ENCODE data around the gene CGB1. TPM values are rescaled to one million over a fixed set of nuclear protein-coding genes. Genes with fewer than 3 reads are reported as not detected.
A peak's percentile ranks its signal among the peaks of the same experiment; 100 is the strongest.

Gene CGB1
- total and polyA plus RNA-seq, 2 donors (not counting 3 experiments of a cell fraction or from before 2014, with no cell fraction given) = not detected

GRCh38 chr19:48991873-48992580 is 44.7 kb downstream of the CGB1 start:
- H2AFZ ChIP-seq (ENCODE audit: low read depth, low read length) = peak overlapping the region; percentile 49
- intact Hi-C loops (cut with micrococcal nuclease) (loop anchor here (2.0 to 10.0 kb wide), 3 partner anchors 13 to 357 kb away; partner anchors contain the start of genes DBP, HRC and TRPM4), dilution Hi-C loops (cut with MboI; ENCODE audit: extremely low pct_ligation_motif_present, low sequenced_read_pairs) (no loop called here)
- peak; percentile 70 for DNase-seq (ENCODE audit: low read depth, low spot score)
- no TSS peak for BruUV-seq (replicated peaks)
- peak overlapping the region; percentile 48 for H3K27ac ChIP-seq (ENCODE audit: insufficient read depth, low read depth, low read length)
- H4K20me1 ChIP-seq (replicated peaks; ENCODE audit: control insufficient read depth, extremely low read depth, insufficient read depth, low read length) = no peaks in the 10 kb centered on the region
- ChIA-PET POLR2A (no interaction called here), CTCF (interaction anchor here (0.9 to 3.3 kb wide), 10 partner anchors 15 to 233 kb away, joined by 3 to 41 read pairs (median 6); partner anchors contain the start of gene NUCB1)
- peaks cover 14% of the 10 kb centered on the region for H3K4me1 ChIP-seq (ENCODE audit: control insufficient read depth, extremely low read depth, insufficient read depth, low read length)
- no peaks in the 10 kb centered on the region for H3K9me3 ChIP-seq (replicated peaks; ENCODE audit: control insufficient read depth, insufficient read depth, low read length)
- peak overlapping the region; percentile 89 for H3K9ac ChIP-seq (replicated peaks; ENCODE audit: extremely low read depth, insufficient read depth, low read length)
- H3K36me3 ChIP-seq (ENCODE audit: control insufficient read depth in 2 of 2, extremely low read depth in 1 of 2, insufficient read depth in 2 of 2, low read length in 2 of 2) = peaks cover 0 to 7% of the 10 kb centered on the region in 2 experiments
- no peaks in the 10 kb centered on the region for H3K27me3 ChIP-seq (ENCODE audit: control insufficient read depth in 2 of 2, insufficient read depth in 2 of 2, low read length in 2 of 2)
- H3K9me1 ChIP-seq (replicated peaks; ENCODE audit: control insufficient read depth, extremely low read depth, insufficient read depth, low read length) = no peaks in the 10 kb centered on the region
- peak; percentile 96 for FAIRE-seq
- H3K79me2 ChIP-seq (ENCODE audit: control insufficient read depth, insufficient read depth, low read length) = peaks cover 51% of the 10 kb centered on the region
- H3K4me3 ChIP-seq (replicated peaks in 1 of 3; ENCODE audit: insufficient read depth in 1 of 3, low read depth in 1 of 3, low read length in 3 of 3) = peak overlapping the region; percentile 83 to 92 (median 86)
- TF ChIP-seq, protein P1, sequence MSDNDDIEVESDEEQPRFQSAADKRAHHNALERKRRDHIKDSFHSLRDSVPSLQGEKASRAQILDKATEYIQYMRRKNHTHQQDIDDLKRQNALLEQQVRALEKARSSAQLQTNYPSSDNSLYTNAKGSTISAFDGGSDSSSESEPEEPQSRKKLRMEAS (IDR thresholded peaks at IDR 0.05; ENCODE audit: insufficient read depth, insufficient read length) = no peak
- TF ChIP-seq POLR2A (IDR thresholded peaks at IDR 0.05; ENCODE audit: low read depth, low read length) (peak; percentile 56), POLR2AphosphoS5 (IDR thresholded peaks at IDR 0.05; ENCODE audit: insufficient read depth, low read depth, low read length) (peak; percentile 16)
- peak overlapping the region; percentile 80 for H3K4me2 ChIP-seq (ENCODE audit: insufficient read depth, low read length)

GRCh38 chr19:48991011-48991609 is 45.6 kb downstream of the CGB1 start:
- DNase-seq (ENCODE audit: low read depth, low spot score) (no peak), FAIRE-seq (no peak)
- Histone ChIP-seq H3K4me2 (ENCODE audit: insufficient read depth, low read length) (no peak overlapping the region), H3K79me2 (ENCODE audit: control insufficient read depth, insufficient read depth, low read length) (peaks cover 46% of the 10 kb centered on the region), H3K4me3 (replicated peaks in 1 of 3; ENCODE audit: insufficient read depth in 1 of 3, low read depth in 1 of 3, low read length in 3 of 3) (no peak overlapping the region), H3K9me3 (replicated peaks; ENCODE audit: control insufficient read depth, insufficient read depth, low read length) (no peaks in the 10 kb centered on the region), H3K9ac (replicated peaks; ENCODE audit: extremely low read depth, insufficient read depth, low read length) (no peak overlapping the region), H3K4me1 (ENCODE audit: control insufficient read depth, extremely low read depth, insufficient read depth, low read length) (peaks cover 14% of the 10 kb centered on the region), H3K27ac (ENCODE audit: insufficient read depth, low read depth, low read length) (no peak overlapping the region), H3K9me1 (replicated peaks; ENCODE audit: control insufficient read depth, extremely low read depth, insufficient read depth, low read length) (no peaks in the 10 kb centered on the region), H3K36me3 (ENCODE audit: control insufficient read depth in 2 of 2, extremely low read depth in 1 of 2, insufficient read depth in 2 of 2, low read length in 2 of 2) (peaks cover 0 to 9% of the 10 kb centered on the region in 2 experiments), H2AFZ (ENCODE audit: low read depth, low read length) (no peak overlapping the region), H4K20me1 (replicated peaks; ENCODE audit: control insufficient read depth, extremely low read depth, insufficient read depth, low read length) (no peaks in the 10 kb centered on the region), H3K27me3 (ENCODE audit: control insufficient read depth in 2 of 2, insufficient read depth in 2 of 2, low read length in 2 of 2) (no peaks in the 10 kb centered on the region)
- BruUV-seq (replicated peaks) = no TSS peak
- POLR2A ChIA-PET = no interaction called here
- CTCF ChIA-PET = interaction anchor here (0.6 to 3.3 kb wide), 5 partner anchors 14 to 420 kb away, joined by 3 to 41 read pairs (median 10); no protein-coding TSS in a partner anchor
- intact Hi-C loops (cut with micrococcal nuclease) (loop anchor here (10.0 kb wide), 2 partner anchors 164 to 356 kb away; partner anchors contain the start of genes DBP, HRC and TRPM4), dilution Hi-C loops (cut with MboI; ENCODE audit: extremely low pct_ligation_motif_present, low sequenced_read_pairs) (no loop called here)
- TF ChIP-seq EZH2 (IDR thresholded peaks at IDR 0.05; ENCODE audit: borderline replicate concordance, low read depth, low read length, severe bottlenecking) = no peak
- no peak for TF ChIP-seq GATA2 (IDR thresholded peaks at IDR 0.05; ENCODE audit: insufficient read depth, insufficient read length, low read depth, low read length)
- TF ChIP-seq FOS (IDR thresholded peaks at IDR 0.05; ENCODE audit: borderline replicate concordance, insufficient read depth, low read length) = no peak
- TF ChIP-seq MYC (IDR thresholded peaks at IDR 0.05; ENCODE audit: low read depth, low read length) = no peak
- TF ChIP-seq POLR2AphosphoS5 (IDR thresholded peaks at IDR 0.05; ENCODE audit: insufficient read depth, low read depth, low read length) = no peak

Measured in endothelial cell of umbilical vein (primary cell).